A549 (cell line): Measurements from ENCODE around the gene ZNF138.

Experiments used
- CBX2 ChIP-seq: fragments of 200-600 bp; sonication (generic); IDR thresholded peaks from 2 replicates; pipeline ENCODE4 v1.6.1; 2016; ENCODE audit warnings: low read depth, mild to moderate bottlenecking, borderline replicate concordance
- CBX8 ChIP-seq: fragments of 200-600 bp; sonication (generic); IDR thresholded peaks from 2 replicates; pipeline ENCODE4 v1.6.1; 2016
- CTCF ChIP-seq: fragments of >200 bp; sonication (Bioruptor Twin); formaldehyde crosslinking; IDR thresholded peaks from 3 replicates; pipeline ENCODE4 v1.5.1; 2016
- E2F6 ChIP-seq: IDR thresholded peaks from 2 replicates; pipeline ENCODE4 v1.6.1; 2012; ENCODE audit warnings: low read depth, borderline replicate concordance
- EP300 ChIP-seq, 2 experiments: fragments of >200 bp; sonication (Bioruptor Twin); formaldehyde crosslinking; IDR thresholded peaks; 2 replicates in 1 of 2; 3 replicates in 1 of 2; pipeline ENCODE4 v1.6.1; 2016 to 2017
- HMGXB4 ChIP-seq: fragments of 250-450 bp; sonication (Bioruptor Pico); IDR thresholded peaks from 2 replicates; pipeline ENCODE4 v1.5.0; 2021; ENCODE audit warnings: mild to moderate bottlenecking, moderate library complexity, borderline replicate concordance
- JUN ChIP-seq, 2 experiments: fragments of >200 bp; sonication (Bioruptor Twin); formaldehyde crosslinking; IDR thresholded peaks; 2 replicates in 1 of 2; 3 replicates in 1 of 2; pipeline ENCODE4 v1.6.1; 2016 to 2017
- NR3C1 ChIP-seq: fragments of >200 bp; sonication (Bioruptor Twin); formaldehyde crosslinking; IDR thresholded peaks from 3 replicates; pipeline ENCODE4 v1.6.1; 2017
- POLR2A ChIP-seq: IDR thresholded peaks from 2 replicates; pipeline ENCODE4 v1.6.1; 2012; ENCODE audit warnings: mild to moderate bottlenecking, low read length
- RAD21 ChIP-seq, 2 experiments: fragments of >200 bp in 1 of 2; sonication (Bioruptor Twin) in 1 of 2; formaldehyde crosslinking in 1 of 2; IDR thresholded peaks in 1 of 2; conservative IDR thresholded peaks in 1 of 2; 2 replicates in 1 of 2; 3 replicates in 1 of 2; pipeline ENCODE4 v1.6.1; 2012 to 2018; ENCODE audit warnings: inconsistent platforms in 1 of 2
- RCOR1 ChIP-seq: fragments of 150-350 bp; IDR thresholded peaks from 2 replicates; pipeline ENCODE4 v1.6.1; 2014; ENCODE audit warnings: antibody characterized with exemption, low read length, low read depth
- REST ChIP-seq: fragments of 200-600 bp; sonication (generic); IDR thresholded peaks from 2 replicates; pipeline ENCODE4 v1.6.1; 2016; ENCODE audit warnings: antibody characterized with exemption, mild to moderate bottlenecking, moderate library complexity
- USF2 ChIP-seq: fragments of 450-650 bp; IDR thresholded peaks from 2 replicates; pipeline ENCODE4 v1.6.1; 2014; ENCODE audit warnings: antibody characterized with exemption

- TF ChIP-seq E2F6 (no peak), RCOR1 (no peak), CTCF (no peak), JUN (IDR thresholded peaks at IDR 0.05) (no peak), RAD21 (conservative IDR thresholded peaks at IDR 0.05 in 1 of 2, IDR thresholded peaks at IDR 0.05 in 1 of 2) (no peak), EP300 (IDR thresholded peaks at IDR 0.05) (no peak), REST (no peak), USF2 (no peak), CBX2 (no peak), NR3C1 (no peak), CBX8 (no peak), HMGXB4 (no peak), POLR2A (no peak)
Measured at GRCh38 chr7:64876792-64877713, 82.8 kb downstream of the ZNF138 start.
